ENCODE results near the gene P2RX6.

Gene P2RX6

DNA sequence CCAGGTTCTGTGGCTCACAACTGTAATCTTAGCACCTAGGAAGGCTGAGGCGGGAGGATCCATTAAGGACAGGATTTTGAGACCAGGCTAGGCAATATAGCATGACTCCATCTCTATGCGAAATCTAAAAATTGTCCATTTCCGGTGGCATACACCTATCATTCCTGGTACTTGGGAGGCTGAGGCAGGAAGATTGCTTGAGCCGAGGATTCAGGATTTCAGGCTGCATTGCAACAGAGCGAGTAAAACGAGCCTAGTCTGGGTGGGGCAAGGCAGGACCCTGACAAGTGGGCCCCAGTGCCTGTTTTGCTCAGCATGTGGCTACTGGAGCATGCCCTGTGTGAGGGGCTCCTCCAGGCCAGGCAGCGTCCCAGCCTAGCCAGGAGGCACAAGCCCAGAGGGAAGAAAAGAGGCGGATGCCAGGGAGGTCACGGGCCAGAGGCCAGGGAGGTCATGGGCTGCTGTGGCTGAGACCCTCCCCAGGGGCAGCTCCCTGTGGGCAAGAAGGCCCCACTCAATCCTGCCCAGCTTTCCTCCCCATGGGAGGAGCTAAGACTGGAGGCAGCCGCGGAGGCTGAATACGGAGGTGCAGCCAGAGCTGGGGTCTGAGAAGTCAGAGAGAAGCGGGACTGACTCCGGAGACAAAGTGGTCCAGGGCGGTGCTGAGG lies 39.2 kb downstream of the P2RX6 start:
- Histone ChIP-seq H3K27ac (ENCODE audit: low read length) (no peak overlapping the region), H3K9me3 (ENCODE audit: insufficient read depth, low read length, severe bottlenecking) (no peaks in the 10 kb centered on the region), H3K27me3 (ENCODE audit: insufficient read depth, low read length, poor library complexity) (peaks cover 3% of the 10 kb centered on the region), H3K4me1 (ENCODE audit: insufficient read depth, low read length) (peaks cover 7% of the 10 kb centered on the region; the same call in 1 of the 2 replicates), H3K4me3 (ENCODE audit: low read depth in 1 of 2, low read length in 2 of 2) (no peak overlapping the region), H3K79me2 (ENCODE audit: insufficient read depth, low read length) (no peaks in the 10 kb centered on the region), H3K36me3 (ENCODE audit: insufficient read depth, low read length) (no peaks in the 10 kb centered on the region), H3K9ac (ENCODE audit: low read depth, low read length) (no peak overlapping the region), H4K20me1 (ENCODE audit: insufficient read depth, low read length) (no peaks in the 10 kb centered on the region; the same call in 1 of the 2 replicates), H3K4me2 (ENCODE audit: insufficient read depth, low read length) (no peak overlapping the region), H2AFZ (ENCODE audit: low read depth, low read length) (no peak overlapping the region)
- no peak for ATAC-seq (ENCODE audit: insufficient read depth, low read depth)
- TF ChIP-seq CTCF (IDR thresholded peaks at IDR 0.05; ENCODE audit: borderline replicate concordance, extremely low read depth, low read length, poor library complexity, severe bottlenecking) (no peak), EZH2 (IDR thresholded peaks at IDR 0.05; ENCODE audit: borderline replicate concordance, low read depth, low read length, severe bottlenecking) (no peak)
- no peak for DNase-seq

DNA sequence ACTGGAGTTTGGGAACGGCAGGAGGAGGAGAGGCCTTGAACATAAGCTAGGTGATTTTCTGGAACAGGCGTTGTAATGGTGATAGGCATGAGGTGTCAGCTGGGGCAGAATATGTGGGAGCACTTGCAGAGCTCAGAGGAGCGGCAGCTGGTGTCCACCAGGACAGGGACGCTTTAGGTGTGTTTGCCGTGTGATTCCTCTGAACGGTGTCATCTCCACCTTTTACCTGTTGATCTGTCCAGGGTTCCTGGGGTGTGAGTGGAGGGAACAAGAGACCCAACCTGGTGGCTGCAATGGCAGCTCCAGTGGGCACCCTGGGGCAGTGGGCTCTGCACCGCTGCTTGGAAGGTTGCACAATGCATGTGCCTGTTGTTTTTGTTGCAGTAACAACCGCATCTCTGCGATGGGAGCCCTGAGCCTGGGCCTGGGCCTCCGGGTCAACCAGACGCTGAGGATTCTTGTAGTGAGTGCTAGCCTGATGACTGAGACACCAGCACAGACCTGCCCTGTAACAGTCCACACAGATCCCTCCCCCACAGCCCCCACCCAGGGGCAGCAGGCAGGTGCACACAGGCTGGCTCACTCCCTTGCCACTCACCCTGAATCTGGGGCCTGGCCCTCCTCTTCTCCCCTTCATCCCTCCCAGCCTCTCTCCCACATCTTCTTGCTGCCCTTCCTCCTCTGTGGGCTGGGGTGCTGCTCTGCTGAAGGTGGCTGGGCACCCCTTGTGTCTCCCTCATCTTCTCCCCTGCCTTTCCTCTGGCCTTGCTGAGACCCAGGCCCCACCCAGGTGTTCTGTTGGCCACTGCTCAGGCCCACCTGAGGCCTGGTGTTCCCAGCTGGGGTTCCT lies 40.0 kb downstream of the P2RX6 start:
- Histone ChIP-seq H3K27ac (ENCODE audit: low read length) (no peak overlapping the region), H3K9me3 (ENCODE audit: insufficient read depth, low read length, severe bottlenecking) (no peaks in the 10 kb centered on the region), H3K4me1 (ENCODE audit: insufficient read depth, low read length) (peaks cover 7% of the 10 kb centered on the region; the same call in 1 of the 2 replicates), H2AFZ (ENCODE audit: low read depth, low read length) (no peak overlapping the region), H3K4me2 (ENCODE audit: insufficient read depth, low read length) (no peak overlapping the region), H3K4me3 (ENCODE audit: low read depth in 1 of 2, low read length in 2 of 2) (no peak overlapping the region), H3K27me3 (ENCODE audit: insufficient read depth, low read length, poor library complexity) (peaks cover 3% of the 10 kb centered on the region), H3K9ac (ENCODE audit: low read depth, low read length) (no peak overlapping the region), H4K20me1 (ENCODE audit: insufficient read depth, low read length) (no peaks in the 10 kb centered on the region; the same call in 1 of the 2 replicates), H3K79me2 (ENCODE audit: insufficient read depth, low read length) (no peaks in the 10 kb centered on the region), H3K36me3 (ENCODE audit: insufficient read depth, low read length) (no peaks in the 10 kb centered on the region)
- DNase-seq: no peak
- no peak for ATAC-seq (ENCODE audit: insufficient read depth, low read depth)
- no peak for TF ChIP-seq CTCF (IDR thresholded peaks at IDR 0.05; ENCODE audit: borderline replicate concordance, extremely low read depth, low read length, poor library complexity, severe bottlenecking)
- TF ChIP-seq EZH2 (IDR thresholded peaks at IDR 0.05; ENCODE audit: borderline replicate concordance, low read depth, low read length, severe bottlenecking): no peak

GRCh38 chr22:21055564-21055834 lies 40.5 kb downstream of the P2RX6 start:
- no peaks in the 10 kb centered on the region for H3K9me3 ChIP-seq (ENCODE audit: insufficient read depth, low read length, severe bottlenecking)
- ATAC-seq (ENCODE audit: insufficient read depth, low read depth) (0 out of 3 replicates have a peak, but pooled peaks have one; percentile 19), DNase-seq (no peak)
- TF ChIP-seq EZH2 (IDR thresholded peaks at IDR 0.05; ENCODE audit: borderline replicate concordance, low read depth, low read length, severe bottlenecking) (no peak), CTCF (IDR thresholded peaks at IDR 0.05; ENCODE audit: borderline replicate concordance, extremely low read depth, low read length, poor library complexity, severe bottlenecking) (no peak)
- H2AFZ ChIP-seq (ENCODE audit: low read depth, low read length): no peak overlapping the region
- H3K27me3 ChIP-seq (ENCODE audit: insufficient read depth, low read length, poor library complexity): peaks cover 3% of the 10 kb centered on the region
- no peak overlapping the region for H3K27ac ChIP-seq (ENCODE audit: low read length)
- peaks cover 7% of the 10 kb centered on the region; the same call in 1 of the 2 replicates for H3K4me1 ChIP-seq (ENCODE audit: insufficient read depth, low read length)
- no peak overlapping the region for H3K9ac ChIP-seq (ENCODE audit: low read depth, low read length)
- peak overlapping the region; percentile 20; the same call in 1 of the 2 replicates for H3K4me2 ChIP-seq (ENCODE audit: insufficient read depth, low read length)
- no peak overlapping the region for H3K4me3 ChIP-seq (ENCODE audit: low read depth in 1 of 2, low read length in 2 of 2)
- no peaks in the 10 kb centered on the region for H3K79me2 ChIP-seq (ENCODE audit: insufficient read depth, low read length)
- H4K20me1 ChIP-seq (ENCODE audit: insufficient read depth, low read length): no peaks in the 10 kb centered on the region; the same call in 1 of the 2 replicates
- no peaks in the 10 kb centered on the region for H3K36me3 ChIP-seq (ENCODE audit: insufficient read depth, low read length)

All from DND-41 (cell line).